Astrocyte (in vitro differentiated cells and primary cell): ENCODE results near the gene NRROS. TPM values are rescaled to one million over a fixed set of nuclear protein-coding genes. Genes with fewer than 3 reads are reported as not detected.

Experiments used
- DNase-seq: peaks from one replicate; pipeline ENCODE4 v3.0.0-alpha.2; 2010; ENCODE audit warnings: low read depth
- FAIRE-seq: peaks from 2 replicates; lab custom pipeline; 2011; peaks lifted over from hg19 to GRCh38; lab: Jason Lieb, UNC
- H2AFZ ChIP-seq: 2 replicates; pipeline ENCODE4 v1.6.0; 2012; ENCODE audit warnings: low read depth, low read length, inconsistent platforms
- H3K27ac ChIP-seq: 2 replicates; pipeline ENCODE4 v1.5.1; 2011; ENCODE audit warnings: low read depth, low read length, inconsistent platforms
- H3K27me3 ChIP-seq: 2 replicates; pipeline ENCODE4 v1.6.0; 2011; ENCODE audit warnings: low read length, inconsistent platforms; ENCODE audit not compliant: insufficient read depth
- H3K36me3 ChIP-seq: 2 replicates; pipeline ENCODE4 v1.5.1; 2011; ENCODE audit warnings: low read length, inconsistent platforms; ENCODE audit not compliant: insufficient read depth
- H3K4me1 ChIP-seq: 2 replicates; pipeline ENCODE4 v1.5.1; 2011; ENCODE audit warnings: low read length, inconsistent platforms; ENCODE audit not compliant: insufficient read depth
- H3K4me2 ChIP-seq: 2 replicates; pipeline ENCODE4 v1.6.0; 2012; ENCODE audit warnings: low read length, inconsistent platforms
- H3K4me3 ChIP-seq: 2 replicates; pipeline ENCODE4 v1.5.1; 2011; ENCODE audit warnings: low read depth, mild to moderate bottlenecking, low read length, inconsistent platforms; ENCODE audit not compliant: insufficient read depth
- H3K79me2 ChIP-seq: 2 replicates; pipeline ENCODE4 v1.6.0; 2012; ENCODE audit warnings: mild to moderate bottlenecking, low read length, inconsistent platforms; ENCODE audit not compliant: insufficient read depth
- H3K9ac ChIP-seq: 2 replicates; pipeline ENCODE4 v1.6.0; 2012; ENCODE audit warnings: mild to moderate bottlenecking, low read length, inconsistent platforms
- H3K9me3 ChIP-seq: 2 replicates; pipeline ENCODE4 v1.5.1; 2012; ENCODE audit warnings: low read depth, mild to moderate bottlenecking, low read length, inconsistent platforms; ENCODE audit not compliant: insufficient read depth
- H4K20me1 ChIP-seq: 2 replicates; pipeline ENCODE4 v1.6.0; 2012; ENCODE audit warnings: low read length, inconsistent platforms; ENCODE audit not compliant: insufficient read depth
- H3K27ac Mint-ChIP-seq: one replicate; pipeline ENCODE4 v1.8.0; 2021; ENCODE audit warnings: mild to moderate bottlenecking, mixed read lengths; ENCODE audit not compliant: unreplicated experiment
- H3K27me3 Mint-ChIP-seq: one replicate; pipeline ENCODE4 v1.8.0; 2021; ENCODE audit warnings: low read depth, mixed read lengths; ENCODE audit not compliant: unreplicated experiment
- H3K36me3 Mint-ChIP-seq: one replicate; pipeline ENCODE4 v1.8.0; 2021; ENCODE audit warnings: low read depth, mixed read lengths; ENCODE audit not compliant: unreplicated experiment
- H3K4me1 Mint-ChIP-seq: one replicate; pipeline ENCODE4 v1.8.0; 2021; ENCODE audit warnings: low read depth, mixed read lengths; ENCODE audit not compliant: unreplicated experiment
- H3K4me3 Mint-ChIP-seq: one replicate; pipeline ENCODE4 v1.8.0; 2021; ENCODE audit warnings: mild to moderate bottlenecking, moderate library complexity, mixed read lengths; ENCODE audit not compliant: unreplicated experiment
- H3K9me3 Mint-ChIP-seq: one replicate; pipeline ENCODE4 v1.8.0; 2021; ENCODE audit warnings: mild to moderate bottlenecking, mixed read lengths; ENCODE audit not compliant: unreplicated experiment
- CTCF ChIP-seq: IDR thresholded peaks from 2 replicates; pipeline ENCODE4 v1.5.1; 2011; ENCODE audit warnings: low read depth, mild to moderate bottlenecking, inconsistent platforms, low read length, moderate library complexity; ENCODE audit not compliant: insufficient read depth
- EZH2 ChIP-seq: IDR thresholded peaks from 2 replicates; pipeline ENCODE4 v1.6.1; 2012; ENCODE audit warnings: mild to moderate bottlenecking, low read length, inconsistent platforms; ENCODE audit not compliant: insufficient read depth
- total RNA-seq: library from RNA; stranded (reverse); gene quantifications from 2 replicates; pipeline ENCODE4 v1.2.1, GENCODE V29; 2021

Gene NRROS
- total RNA-seq, 1 donor from 2014 or later, result not detected

GRCh38 chr3:196645897-196646665 is 6.6 kb downstream of the NRROS start:
- Mint-ChIP-seq H3K27ac (no peak overlapping the region), H3K9me3 (no peaks in the 10 kb centered on the region), H3K4me1 (no peaks in the 10 kb centered on the region), H3K27me3 (peaks cover 12% of the 10 kb centered on the region), H3K4me3 (no peak overlapping the region), H3K36me3 (no peaks in the 10 kb centered on the region)
- no peak overlapping the region for H3K4me3 ChIP-seq
- H4K20me1 ChIP-seq, result peaks cover 3% of the 10 kb centered on the region
- no peak for TF ChIP-seq EZH2
- H3K36me3 ChIP-seq, result no peaks in the 10 kb centered on the region
- H3K27me3 ChIP-seq, result no peaks in the 10 kb centered on the region
- H3K4me2 ChIP-seq, result no peak overlapping the region
- H3K27ac ChIP-seq, result no peak overlapping the region
- no peak for FAIRE-seq
- no peak overlapping the region for H2AFZ ChIP-seq
- H3K79me2 ChIP-seq, result no peaks in the 10 kb centered on the region
- peaks cover 5% of the 10 kb centered on the region for H3K4me1 ChIP-seq
- H3K9ac ChIP-seq, result no peak overlapping the region
- DNase-seq, result no peak
- no peaks in the 10 kb centered on the region for H3K9me3 ChIP-seq

GRCh38 chr3:196646666-196647216 is 7.2 kb downstream of the NRROS start:
- Mint-ChIP-seq H3K4me1 (no peaks in the 10 kb centered on the region), H3K27ac (no peak overlapping the region), H3K27me3 (peaks cover 9% of the 10 kb centered on the region), H3K9me3 (no peaks in the 10 kb centered on the region), H3K4me3 (no peak overlapping the region), H3K36me3 (no peaks in the 10 kb centered on the region)
- DNase-seq (no peak), FAIRE-seq (no peak)
- TF ChIP-seq CTCF (no peak), EZH2 (no peak)
- Histone ChIP-seq H3K4me1 (peaks cover 9% of the 10 kb centered on the region), H3K79me2 (no peaks in the 10 kb centered on the region), H3K9ac (no peak overlapping the region), H3K9me3 (no peaks in the 10 kb centered on the region), H4K20me1 (peaks cover 3% of the 10 kb centered on the region), H3K4me3 (no peak overlapping the region), H3K36me3 (no peaks in the 10 kb centered on the region), H3K27me3 (no peaks in the 10 kb centered on the region), H3K27ac (no peak overlapping the region), H3K4me2 (no peak overlapping the region), H2AFZ (no peak overlapping the region)

- Histone ChIP-seq H3K36me3 (no peaks in the 10 kb centered on the region), H4K20me1 (peaks cover 3% of the 10 kb centered on the region), H3K79me2 (no peaks in the 10 kb centered on the region), H3K4me2 (peak overlapping the region; percentile 55), H3K9ac (no peak overlapping the region), H3K4me3 (no peak overlapping the region), H3K27ac (peak overlapping the region; percentile 33), H3K9me3 (no peaks in the 10 kb centered on the region), H3K27me3 (no peaks in the 10 kb centered on the region), H2AFZ (no peak overlapping the region), H3K4me1 (peaks cover 9% of the 10 kb centered on the region)
- Mint-ChIP-seq H3K27ac (no peak overlapping the region), H3K4me3 (no peak overlapping the region), H3K9me3 (peaks cover 2% of the 10 kb centered on the region), H3K36me3 (no peaks in the 10 kb centered on the region), H3K4me1 (no peaks in the 10 kb centered on the region), H3K27me3 (peaks cover 10% of the 10 kb centered on the region)
- no peak for TF ChIP-seq EZH2
- TF ChIP-seq CTCF, result no peak
- FAIRE-seq (peak; percentile 74), DNase-seq (peak; percentile 98)
These were observed 11.3 kb downstream of the NRROS start for GRCh38 chr3:196650740-196651311.
